ENCODE data around the gene PLA2G4F. TPM values are rescaled to one million over a fixed set of nuclear protein-coding genes. Genes with fewer than 3 reads are reported as not detected.

The PLA2G4F gene
- total RNA-seq, 1 experiment from 2014 or later, result 0.07 TPM

DNA sequence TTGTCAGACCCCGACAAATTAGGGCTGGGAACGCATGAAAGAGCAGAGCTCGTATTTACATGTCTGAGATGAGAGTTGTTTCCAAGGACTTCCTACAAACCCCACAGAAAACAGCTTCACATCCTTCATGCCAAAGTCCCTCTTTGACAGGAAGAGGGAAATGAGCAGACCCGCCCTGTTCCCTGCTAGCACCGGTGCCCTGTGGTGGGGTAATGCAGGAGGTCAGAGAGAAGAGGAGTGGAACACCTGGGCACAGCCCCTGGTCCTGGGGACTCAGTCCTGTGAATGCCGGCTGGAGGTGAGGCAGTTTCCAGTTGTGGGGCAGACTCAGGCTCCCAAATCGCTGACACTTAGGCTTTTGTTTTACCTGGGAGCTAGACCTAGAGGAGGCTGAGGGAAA is 66.1 kb downstream of the PLA2G4F start:
- in situ Hi-C loops (cut with HindIII; ENCODE audit: low pct_unique_long_range_greater_than_20kb, low sequenced_read_pairs), result no loop called here
- no peak for DNase-seq (ENCODE audit: low read depth)

DNA sequence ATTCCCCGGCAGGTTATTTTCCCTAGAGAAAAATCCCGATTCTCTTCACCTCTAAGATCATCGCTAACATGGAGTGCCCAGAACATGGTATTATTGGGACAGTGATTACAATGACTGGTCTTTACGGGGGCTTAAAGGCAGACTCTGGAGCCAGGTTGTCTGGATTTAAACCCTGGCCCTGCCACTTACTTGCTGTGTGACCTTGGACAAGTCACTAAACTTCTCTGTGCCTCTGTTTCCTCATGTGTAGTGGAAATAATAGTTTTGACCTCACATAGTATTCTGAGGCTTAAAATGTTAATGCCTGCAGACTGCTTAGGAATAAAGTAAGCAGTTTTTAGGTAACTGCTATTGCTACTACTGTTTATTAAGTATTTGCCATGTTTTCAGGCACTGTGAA is 66.5 kb downstream of the PLA2G4F start:
- in situ Hi-C loops (cut with HindIII; ENCODE audit: low pct_unique_long_range_greater_than_20kb, low sequenced_read_pairs), result no loop called here
- DNase-seq (ENCODE audit: low read depth), result no peak

Other genes with a start within 250 kb of the PLA2G4F start
- gene EHD4, start 184.1 kb downstream of the PLA2G4F start, total RNA-seq (2014; rRNA removed; shearing (Covaris generic); ENCODE audit: low replicate concordance), result 3.0 and 3.8 TPM in 2 replicates
- not detected in 2 replicates for gene PLA2G4E, start 135.6 kb downstream of the PLA2G4F start, total RNA-seq (2014; rRNA removed; shearing (Covaris generic); ENCODE audit: low replicate concordance)
- not detected in 2 replicates for gene PLA2G4D, start 62.1 kb downstream of the PLA2G4F start, total RNA-seq (2014; rRNA removed; shearing (Covaris generic); ENCODE audit: low replicate concordance)
- 15.9 and 26.2 TPM in 2 replicates for gene VPS39, start 51.7 kb upstream of the PLA2G4F start, total RNA-seq (2014; rRNA removed; shearing (Covaris generic); ENCODE audit: low replicate concordance)
- 6.7 and 13.3 TPM in 2 replicates for gene GANC, start 116.6 kb upstream of the PLA2G4F start, total RNA-seq (2014; rRNA removed; shearing (Covaris generic); ENCODE audit: low replicate concordance)
- gene TMEM87A, start 116.8 kb upstream of the PLA2G4F start, total RNA-seq (2014; rRNA removed; shearing (Covaris generic); ENCODE audit: low replicate concordance), result 44.0 and 55.7 TPM in 2 replicates
- gene CAPN3, start 202.9 kb upstream of the PLA2G4F start, total RNA-seq (2014; rRNA removed; shearing (Covaris generic); ENCODE audit: low replicate concordance), result 0.17 TPM in 1 of 2 replicates, not detected in the other

Measured in Caki2 (cell line).